Activated naive CD4-positive, alpha-beta T cell treated with anti-CD3 and anti-CD28 coated beads, Interleukin-2, amount 10 ng/mL, durations not matched to agents 7 days and 5 days (primary cell): ENCODE data around the gene KIAA0319L.
A peak's percentile ranks its signal among the peaks of the same experiment; 100 is the strongest.

Experiments
- CTCF ChIA-PET: fragments of 350-600 bp; sonication (Branson Sonifier 250); formaldehyde crosslinking; loops from one replicate; lab custom pipeline; 2021; ENCODE audit warnings: antibody characterized with exemption; lab: Charles Lee
- DNase-seq: peaks from one replicate; pipeline ENCODE4 v3.0.0-alpha.2; 2020
- H3K27ac Mint-ChIP-seq: one replicate; pipeline ENCODE4 v1.8.0; 2021; ENCODE audit warnings: mild to moderate bottlenecking, moderate library complexity, mixed read lengths
- H3K27me3 Mint-ChIP-seq: one replicate; pipeline ENCODE4 v1.8.0; 2021; ENCODE audit warnings: mild to moderate bottlenecking, mixed read lengths
- H3K36me3 Mint-ChIP-seq: one replicate; pipeline ENCODE4 v1.8.0; 2021; ENCODE audit warnings: mixed read lengths
- H3K4me1 Mint-ChIP-seq: one replicate; pipeline ENCODE4 v1.8.0; 2021; ENCODE audit warnings: mixed read lengths
- H3K4me3 Mint-ChIP-seq: one replicate; pipeline ENCODE4 v1.8.0; 2021; ENCODE audit warnings: mild to moderate bottlenecking, moderate library complexity, mixed read lengths
- H3K9me3 Mint-ChIP-seq: one replicate; pipeline ENCODE4 v1.8.0; 2021; ENCODE audit warnings: mixed read lengths

The KIAA0319L gene

DNA sequence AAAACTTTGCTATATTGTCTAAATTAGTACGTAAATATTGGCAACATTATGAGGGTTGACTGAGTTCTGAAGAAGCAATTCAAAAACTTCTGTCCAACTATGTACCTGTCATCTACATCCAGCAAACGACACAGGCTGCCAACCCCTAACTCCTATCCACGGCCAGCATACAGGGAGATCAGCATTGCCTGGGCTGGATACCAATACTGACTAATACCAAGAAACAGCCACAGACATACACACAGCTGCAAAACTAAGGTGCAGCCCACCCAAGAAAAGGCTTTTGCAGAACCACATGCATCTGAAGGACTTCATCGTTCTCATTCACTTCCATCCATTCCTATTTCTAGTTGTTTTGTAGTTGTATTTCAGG lies 2.0 kb downstream of the KIAA0319L start:
- H3K27me3 Mint-ChIP-seq = no peaks in the 10 kb centered on the region
- no peak overlapping the region for H3K27ac Mint-ChIP-seq
- peak overlapping the region; percentile 95 for H3K4me3 Mint-ChIP-seq
- DNase-seq = no peak
- H3K36me3 Mint-ChIP-seq = peaks cover 21% of the 10 kb centered on the region
- H3K9me3 Mint-ChIP-seq = no peaks in the 10 kb centered on the region
- peaks cover 46% of the 10 kb centered on the region for H3K4me1 Mint-ChIP-seq
- CTCF ChIA-PET = interaction anchor here (1.3 to 9.2 kb wide), 4 partner anchors 10 to 114 kb away, joined by 3 to 85 read pairs (median 6); no protein-coding TSS in a partner anchor

DNA sequence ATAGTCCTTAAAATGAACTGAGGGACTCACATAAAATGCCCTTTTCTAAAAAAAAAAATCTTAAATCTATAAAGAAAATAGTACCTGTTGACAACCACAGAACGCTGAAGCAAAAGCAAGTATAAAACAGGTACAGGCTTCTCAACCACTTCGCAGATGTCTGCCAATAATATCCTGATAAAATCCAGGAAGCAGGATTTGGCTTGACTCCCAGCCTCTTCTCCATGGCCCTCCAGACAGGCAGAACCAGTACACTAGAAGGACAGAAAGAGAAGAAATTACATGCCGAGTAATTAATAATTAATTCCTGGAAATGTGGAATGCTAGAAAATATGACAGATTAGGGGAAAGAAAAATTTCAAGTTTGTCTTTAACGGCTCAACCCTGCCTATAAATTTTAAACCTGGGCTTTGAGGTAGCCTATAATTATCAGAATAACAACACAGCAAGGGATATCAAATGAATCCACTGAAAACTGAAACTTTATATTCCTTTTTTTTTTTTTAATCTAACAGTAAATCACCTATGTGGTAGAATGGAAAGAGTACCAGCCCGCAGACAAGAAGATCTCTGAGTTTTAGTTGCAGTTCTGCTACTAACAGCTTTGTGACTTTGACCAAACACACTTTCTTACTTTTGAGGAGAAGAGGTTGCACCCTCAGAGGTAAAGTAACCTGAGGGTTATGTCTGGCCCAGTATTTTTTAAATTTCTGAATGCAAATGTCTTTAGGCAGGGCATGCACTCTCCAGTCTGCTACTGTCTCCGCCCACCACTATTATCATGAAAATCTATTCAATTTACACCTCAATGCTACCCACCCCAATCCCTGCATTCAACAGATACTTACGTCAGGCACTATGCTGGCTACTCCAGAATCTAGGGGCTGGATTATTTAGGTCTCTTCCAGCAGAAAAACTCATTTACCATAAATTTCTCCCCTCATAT lies 2.7 kb downstream of the KIAA0319L start:
- H3K9me3 Mint-ChIP-seq = no peaks in the 10 kb centered on the region
- H3K27ac Mint-ChIP-seq = no peak overlapping the region
- CTCF ChIA-PET = interaction anchor here (1.3 to 9.2 kb wide), 4 partner anchors 10 to 104 kb away, joined by 3 to 85 read pairs (median 6); no protein-coding TSS in a partner anchor
- no peaks in the 10 kb centered on the region for H3K27me3 Mint-ChIP-seq
- peaks cover 27% of the 10 kb centered on the region for H3K36me3 Mint-ChIP-seq
- peaks cover 42% of the 10 kb centered on the region for H3K4me1 Mint-ChIP-seq
- no peak overlapping the region for H3K4me3 Mint-ChIP-seq
- no peak for DNase-seq

DNA sequence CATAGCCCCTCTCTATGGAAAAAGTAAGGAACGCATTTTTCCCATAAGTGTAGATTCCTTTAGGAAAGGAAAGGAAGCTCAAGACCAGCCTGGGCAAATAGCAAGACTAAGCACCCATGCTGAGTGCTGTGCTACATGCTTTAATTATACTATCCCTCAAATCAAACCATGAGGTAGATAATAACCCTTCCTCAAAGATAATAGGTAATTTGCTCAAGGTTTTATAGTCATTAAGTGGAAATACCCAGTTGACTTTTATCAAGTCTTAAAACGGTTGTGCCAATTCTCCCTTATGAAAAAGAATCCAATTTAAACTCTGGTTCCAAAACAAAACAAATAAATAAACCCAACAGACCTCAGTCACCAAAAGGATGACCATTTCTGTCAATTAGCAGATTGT lies 3.4 kb downstream of the KIAA0319L start:
- H3K36me3 Mint-ChIP-seq = peaks cover 31% of the 10 kb centered on the region
- H3K9me3 Mint-ChIP-seq = no peaks in the 10 kb centered on the region
- CTCF ChIA-PET = interaction anchor here (1.5 kb wide), 1 partner anchor 11 kb away, joined by 4 read pairs; no protein-coding TSS in a partner anchor
- H3K4me1 Mint-ChIP-seq = peaks cover 42% of the 10 kb centered on the region
- H3K4me3 Mint-ChIP-seq = no peak overlapping the region
- no peak overlapping the region for H3K27ac Mint-ChIP-seq
- no peaks in the 10 kb centered on the region for H3K27me3 Mint-ChIP-seq
- DNase-seq = no peak

DNA sequence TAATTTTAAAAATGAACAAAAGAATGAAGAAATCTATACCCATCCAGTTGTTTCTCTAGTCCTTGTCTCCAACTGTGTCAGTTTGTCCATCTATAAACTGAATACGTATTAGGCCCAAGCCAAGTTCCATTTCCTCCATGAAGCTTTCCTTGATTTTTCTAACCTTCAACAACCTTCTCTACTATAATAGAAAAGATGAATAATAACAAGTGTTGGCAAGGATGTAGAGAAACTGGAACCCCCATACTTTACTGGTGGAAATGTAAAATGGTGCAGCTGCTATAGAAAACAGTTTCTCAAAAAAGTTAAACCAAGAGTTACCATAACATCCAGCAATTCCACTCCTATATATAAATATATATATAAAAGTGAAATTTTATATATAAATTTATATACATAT lies 10.6 kb downstream of the KIAA0319L start:
- no peak overlapping the region for H3K27ac Mint-ChIP-seq
- H3K9me3 Mint-ChIP-seq = no peaks in the 10 kb centered on the region
- CTCF ChIA-PET = interaction anchor here (0.7 to 3.0 kb wide), 3 partner anchors 22 to 345 kb away, joined by 4 to 51 read pairs (median 5); no protein-coding TSS in a partner anchor
- peaks cover 45% of the 10 kb centered on the region for H3K36me3 Mint-ChIP-seq
- H3K4me3 Mint-ChIP-seq = no peak overlapping the region
- H3K4me1 Mint-ChIP-seq = peaks cover 16% of the 10 kb centered on the region
- no peaks in the 10 kb centered on the region for H3K27me3 Mint-ChIP-seq
- no peak for DNase-seq

DNA sequence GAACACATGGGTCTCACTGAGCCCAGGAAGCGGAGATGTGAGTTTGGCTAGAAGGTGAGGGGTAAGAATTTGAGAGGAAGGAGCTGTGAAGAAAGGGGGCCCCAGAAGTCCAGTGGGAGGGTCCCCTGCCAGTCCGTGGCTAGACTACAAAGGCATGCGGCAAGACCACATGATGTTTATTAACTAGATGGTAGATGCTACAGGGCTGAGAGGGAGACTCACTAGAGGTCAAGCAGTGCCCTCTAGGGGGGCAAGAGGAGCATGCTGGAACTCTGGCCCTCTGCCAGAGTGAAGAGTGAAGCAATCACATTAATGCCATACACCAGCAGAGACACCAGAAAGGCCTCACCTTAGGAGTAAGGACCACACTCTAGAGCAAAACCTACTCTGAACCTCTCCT lies 12.2 kb downstream of the KIAA0319L start:
- DNase-seq = peak; percentile 69
- Mint-ChIP-seq H3K4me1 (peaks cover 22% of the 10 kb centered on the region), H3K9me3 (no peaks in the 10 kb centered on the region), H3K27me3 (no peaks in the 10 kb centered on the region), H3K4me3 (no peak overlapping the region), H3K36me3 (peaks cover 47% of the 10 kb centered on the region), H3K27ac (no peak overlapping the region)
- CTCF ChIA-PET = interaction anchor here (1.2 to 3.0 kb wide), 4 partner anchors 90 to 343 kb away, joined by 4 to 51 read pairs (median 5); no protein-coding TSS in a partner anchor

DNA sequence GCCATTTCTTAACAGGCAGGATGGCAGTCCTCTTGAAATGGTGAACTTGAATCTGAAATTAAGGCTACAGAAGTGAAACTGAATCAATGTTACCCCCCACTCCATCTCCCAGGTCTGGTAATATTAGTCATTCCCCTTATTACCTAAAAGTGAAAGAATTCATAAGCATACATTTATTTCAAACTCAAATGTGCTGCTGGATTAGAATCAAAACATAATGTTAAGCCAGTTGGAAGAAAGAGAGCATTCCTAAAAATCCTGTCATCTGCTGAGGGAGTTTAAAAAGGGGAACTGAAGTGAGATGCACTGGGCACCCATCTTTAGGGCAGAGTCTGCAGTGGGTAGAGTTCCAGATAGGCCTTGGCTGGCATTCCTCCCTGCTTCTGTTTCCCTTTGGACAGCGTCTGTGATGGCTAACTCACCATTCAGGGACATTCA lies 17.4 kb downstream of the KIAA0319L start:
- H3K9me3 Mint-ChIP-seq = no peaks in the 10 kb centered on the region
- DNase-seq = no peak
- H3K4me3 Mint-ChIP-seq = no peak overlapping the region
- peaks cover 46% of the 10 kb centered on the region for H3K36me3 Mint-ChIP-seq
- peaks cover 58% of the 10 kb centered on the region for H3K4me1 Mint-ChIP-seq
- CTCF ChIA-PET = interaction anchor here (6.3 kb wide), 1 partner anchor 89 kb away, joined by 57 read pairs; no protein-coding TSS in a partner anchor
- H3K27ac Mint-ChIP-seq = peak overlapping the region; percentile 92
- no peaks in the 10 kb centered on the region for H3K27me3 Mint-ChIP-seq

DNA sequence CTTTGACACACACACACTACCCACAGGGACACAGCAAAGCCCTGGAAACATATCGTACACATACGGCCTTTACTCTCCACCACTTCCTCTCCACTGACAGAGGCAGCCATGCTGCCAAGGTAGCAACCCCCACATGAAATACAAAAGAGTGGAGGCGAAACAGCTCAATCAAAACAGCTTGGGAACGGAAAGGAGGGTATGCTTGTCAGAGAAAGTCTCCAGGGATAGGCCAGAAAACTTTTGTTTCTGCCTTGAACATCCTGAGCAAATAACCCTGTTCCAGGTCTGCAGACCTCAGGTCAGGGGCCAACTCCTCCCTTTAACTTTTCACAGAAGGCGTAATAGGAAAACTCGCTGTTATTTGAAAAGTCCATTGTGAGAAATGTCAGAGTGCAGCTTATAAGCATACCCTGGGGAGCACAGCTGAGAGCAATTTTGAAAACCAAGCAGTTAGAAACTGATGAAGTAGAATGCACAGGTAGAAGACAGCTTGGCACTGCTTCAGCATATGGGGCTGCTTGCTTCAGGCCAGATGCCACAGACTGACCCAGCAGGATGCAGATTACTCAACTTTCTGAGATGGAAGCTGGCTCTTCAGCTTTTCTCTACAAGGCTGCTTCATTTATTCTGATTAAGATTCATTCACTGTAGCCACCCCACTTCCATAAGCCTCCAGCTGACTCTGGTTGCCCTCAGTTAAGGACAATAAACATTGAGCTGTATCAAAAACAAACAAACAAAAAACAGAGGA lies 18.0 kb downstream of the KIAA0319L start:
- CTCF ChIA-PET = interaction anchor here (0.9 to 6.3 kb wide), 4 partner anchors 20 to 177 kb away, joined by 3 to 57 read pairs (median 4); no protein-coding TSS in a partner anchor
- Mint-ChIP-seq H3K9me3 (no peaks in the 10 kb centered on the region), H3K27me3 (no peaks in the 10 kb centered on the region), H3K4me1 (peaks cover 57% of the 10 kb centered on the region), H3K36me3 (peaks cover 48% of the 10 kb centered on the region), H3K4me3 (peak overlapping the region; percentile 61), H3K27ac (peak overlapping the region; percentile 92)
- DNase-seq = peak; percentile 64

- no peak overlapping the region for H3K4me3 Mint-ChIP-seq
- CTCF ChIA-PET = interaction anchor here (6.3 kb wide), 1 partner anchor 87 kb away, joined by 57 read pairs; no protein-coding TSS in a partner anchor
Observed at GRCh38 chr1:35537806-35538205, 19.4 kb downstream of the KIAA0319L start.

DNA sequence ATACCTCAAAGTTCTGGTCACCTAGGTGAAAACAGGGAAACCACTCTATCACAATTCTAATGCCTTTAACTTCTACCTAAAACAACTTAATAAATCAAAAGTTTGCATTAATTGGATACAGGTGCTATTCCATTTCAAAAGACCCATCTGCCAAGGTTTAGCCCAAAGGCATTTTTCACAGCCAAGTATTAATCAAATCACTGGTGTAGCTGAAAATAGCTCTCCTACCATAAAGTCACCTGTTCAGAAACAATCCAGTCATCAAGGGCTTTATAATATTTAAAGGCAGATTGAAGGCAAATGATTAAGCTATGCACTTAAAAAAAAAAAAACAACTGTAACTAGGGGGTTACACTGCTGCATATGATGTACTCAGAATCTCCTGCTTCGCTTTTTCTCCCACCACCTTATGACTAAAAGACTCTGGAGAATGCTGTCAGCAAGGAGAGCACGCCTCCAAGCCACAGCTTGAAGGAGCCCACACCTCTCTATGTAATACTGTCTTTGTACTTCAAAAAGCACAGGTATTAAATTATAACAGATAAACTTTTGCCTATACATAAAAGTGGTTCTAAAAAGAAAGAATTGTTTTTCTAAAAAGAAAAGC lies 20.5 kb downstream of the KIAA0319L start:
- CTCF ChIA-PET = interaction anchor here (0.9 to 1.7 kb wide), 2 partner anchors 70 to 86 kb away, joined by 3 to 5 read pairs; no protein-coding TSS in a partner anchor
- no peak overlapping the region for H3K4me3 Mint-ChIP-seq
- H3K27me3 Mint-ChIP-seq = no peaks in the 10 kb centered on the region
- no peaks in the 10 kb centered on the region for H3K9me3 Mint-ChIP-seq
- no peak overlapping the region for H3K27ac Mint-ChIP-seq
- H3K4me1 Mint-ChIP-seq = peaks cover 56% of the 10 kb centered on the region
- peaks cover 52% of the 10 kb centered on the region for H3K36me3 Mint-ChIP-seq
- DNase-seq = no peak

More at GRCh38 chr1:35537806-35538205, 19.4 kb downstream of the KIAA0319L start:
- DNase-seq = no peak
- Mint-ChIP-seq H3K27me3 (no peaks in the 10 kb centered on the region), H3K36me3 (peaks cover 52% of the 10 kb centered on the region), H3K27ac (peak overlapping the region; percentile 50), H3K9me3 (no peaks in the 10 kb centered on the region), H3K4me1 (peaks cover 60% of the 10 kb centered on the region)

GRCh38 chr1:35535243-35535642 lies 22.0 kb downstream of the KIAA0319L start:
- no peak overlapping the region for H3K27ac Mint-ChIP-seq
- CTCF ChIA-PET = interaction anchor here (1.1 to 1.7 kb wide), 3 partner anchors 29 to 333 kb away, joined by 3 to 5 read pairs (median 3); no protein-coding TSS in a partner anchor
- no peak for DNase-seq
- peaks cover 52% of the 10 kb centered on the region for H3K4me1 Mint-ChIP-seq
- H3K9me3 Mint-ChIP-seq = peaks cover 9% of the 10 kb centered on the region
- H3K4me3 Mint-ChIP-seq = no peak overlapping the region
- no peaks in the 10 kb centered on the region for H3K27me3 Mint-ChIP-seq
- H3K36me3 Mint-ChIP-seq = peaks cover 57% of the 10 kb centered on the region

DNA sequence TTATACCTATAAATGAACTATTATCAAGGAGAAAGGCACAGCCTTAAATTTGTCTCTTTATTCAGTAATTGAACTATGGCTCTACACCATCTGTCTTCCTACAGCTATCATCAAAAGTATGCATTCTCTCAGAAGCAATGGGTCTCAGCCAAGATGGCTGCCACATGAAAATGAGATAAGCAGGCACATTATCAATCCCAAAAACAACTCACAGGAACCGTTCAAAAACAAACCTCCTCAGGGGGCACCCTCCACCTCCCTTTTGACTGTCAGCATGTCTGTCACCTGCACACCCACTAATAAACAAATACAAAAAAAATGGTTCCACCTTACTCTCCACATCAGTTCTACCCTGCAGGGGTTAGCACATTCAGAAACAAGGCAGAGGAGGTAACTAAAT lies 23.6 kb downstream of the KIAA0319L start:
- CTCF ChIA-PET = no interaction called here
- Mint-ChIP-seq H3K9me3 (peaks cover 25% of the 10 kb centered on the region), H3K27ac (no peak overlapping the region), H3K4me1 (peaks cover 36% of the 10 kb centered on the region), H3K4me3 (no peak overlapping the region), H3K27me3 (no peaks in the 10 kb centered on the region), H3K36me3 (peaks cover 66% of the 10 kb centered on the region)
- DNase-seq = no peak

DNA sequence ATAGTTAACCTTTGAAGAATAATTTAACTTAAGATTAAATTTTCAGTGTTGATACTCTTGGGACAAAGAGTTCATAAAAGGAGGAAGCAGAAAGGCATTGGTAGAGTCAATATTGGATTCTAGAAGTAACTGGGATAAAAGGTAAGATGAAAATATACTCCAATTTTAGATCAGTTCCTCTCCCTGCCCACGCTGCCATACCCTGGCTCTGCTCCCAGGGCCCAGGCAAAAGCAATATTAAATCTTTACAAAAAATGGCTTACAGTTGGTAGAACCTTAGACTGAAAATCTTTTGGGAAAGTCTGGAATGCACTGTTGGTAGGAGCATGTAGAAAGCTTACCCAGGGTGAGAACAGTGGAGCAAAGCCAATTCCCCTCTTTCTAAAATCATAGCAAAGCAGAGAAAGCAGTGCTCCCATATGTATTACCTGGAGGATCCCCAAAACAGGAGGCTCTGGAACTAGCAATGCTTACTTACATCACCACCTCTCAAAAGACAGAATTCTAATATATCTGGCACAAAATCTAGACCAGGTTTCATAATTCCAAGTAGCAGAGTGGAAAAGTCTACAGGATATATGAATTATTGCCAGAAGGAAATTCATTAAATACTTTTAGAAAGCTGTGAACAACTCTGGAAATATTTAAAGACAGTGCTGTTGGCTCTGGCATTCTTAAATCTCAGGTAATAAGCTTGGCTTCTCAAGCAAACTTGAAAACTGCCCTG lies 24.5 kb downstream of the KIAA0319L start:
- Mint-ChIP-seq H3K9me3 (peaks cover 30% of the 10 kb centered on the region), H3K4me1 (peaks cover 26% of the 10 kb centered on the region), H3K36me3 (peaks cover 73% of the 10 kb centered on the region), H3K27ac (no peak overlapping the region), H3K27me3 (no peaks in the 10 kb centered on the region), H3K4me3 (no peak overlapping the region)
- DNase-seq = no peak
- CTCF ChIA-PET = no interaction called here

DNA sequence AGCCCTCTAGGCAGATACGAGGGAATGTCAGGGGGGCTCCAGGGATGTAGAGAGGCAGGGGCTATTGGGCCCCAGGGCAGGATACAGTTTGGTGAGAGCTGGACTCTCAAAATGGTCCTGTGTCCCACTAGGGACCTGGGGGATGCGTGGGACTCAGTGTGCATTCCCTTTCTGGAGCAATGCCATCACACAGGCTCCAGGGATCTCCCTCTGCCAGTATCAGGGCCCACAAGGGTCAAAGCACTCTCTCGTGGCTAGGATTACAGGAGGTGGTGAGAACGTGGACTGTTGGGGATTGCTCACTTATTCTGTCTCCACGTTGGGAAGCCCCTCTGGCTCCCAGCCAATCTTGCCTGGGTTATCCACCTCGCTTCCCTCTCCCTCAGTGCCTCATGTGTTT lies 25.8 kb downstream of the KIAA0319L start:
- Mint-ChIP-seq H3K27ac (no peak overlapping the region), H3K4me3 (no peak overlapping the region), H3K4me1 (peaks cover 13% of the 10 kb centered on the region), H3K27me3 (no peaks in the 10 kb centered on the region), H3K36me3 (peaks cover 72% of the 10 kb centered on the region), H3K9me3 (peaks cover 39% of the 10 kb centered on the region)
- CTCF ChIA-PET = no interaction called here
- no peak for DNase-seq
